ENCODE data around the gene RHBDD1.
"Not testable (repeated sequence)": the region's sequence is repeated elsewhere in the genome, so short reads cannot be mapped to it uniquely, and the experiment has no call there.

RHBDD1 gene

DNA sequence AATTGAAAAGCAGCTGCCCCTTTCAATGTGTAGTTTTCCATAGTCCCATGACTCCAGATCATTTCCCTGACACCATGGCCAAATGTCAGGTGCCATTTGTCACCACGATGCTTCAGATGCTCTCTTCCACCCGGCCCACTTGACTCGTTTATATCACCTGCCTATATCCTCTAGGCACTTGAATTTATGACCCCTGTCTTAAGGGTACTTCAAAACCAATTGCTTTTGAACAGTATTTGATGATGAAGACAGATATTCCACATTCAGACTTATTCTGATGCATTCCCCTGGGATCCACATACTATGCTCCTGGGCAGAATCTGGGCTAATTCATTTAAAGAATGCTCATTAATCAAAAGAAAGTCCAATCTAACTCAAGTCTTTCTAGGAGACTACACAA is 16.9 kb upstream of the RHBDD1 start:
- no peak for FAIRE-seq
- TF ChIP-seq POLR2A (IDR thresholded peaks at IDR 0.05; ENCODE audit: low read depth, low read length) = no peak

DNA sequence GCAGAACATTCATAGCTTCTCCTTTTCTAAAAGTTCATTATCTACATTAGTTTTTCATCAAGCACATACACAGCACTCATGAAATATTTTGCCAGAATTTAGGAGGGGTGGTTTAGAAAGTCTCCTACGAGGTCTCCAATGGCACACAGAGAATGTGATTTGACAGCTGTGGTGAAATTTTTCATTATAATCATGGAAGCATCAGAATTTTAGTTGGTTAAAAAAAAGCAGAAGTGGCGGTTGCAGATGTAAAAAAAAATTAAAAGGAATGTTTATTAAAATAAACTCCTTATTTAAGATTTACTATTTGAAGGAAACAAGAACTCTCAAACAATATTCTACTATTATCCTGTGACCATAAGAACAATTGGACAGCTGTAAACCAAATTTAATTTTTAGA is 10.8 kb upstream of the RHBDD1 start:
- no peak for TF ChIP-seq POLR2A (IDR thresholded peaks at IDR 0.05; ENCODE audit: low read depth, low read length)
- FAIRE-seq = no peak
- no peak for DNase-seq (ENCODE audit: insufficient read length, low spot score)

More for the DNA sequence above, 16.9 kb upstream of the RHBDD1 start:
- DNase-seq (ENCODE audit: insufficient read length, low spot score) = no peak

DNA sequence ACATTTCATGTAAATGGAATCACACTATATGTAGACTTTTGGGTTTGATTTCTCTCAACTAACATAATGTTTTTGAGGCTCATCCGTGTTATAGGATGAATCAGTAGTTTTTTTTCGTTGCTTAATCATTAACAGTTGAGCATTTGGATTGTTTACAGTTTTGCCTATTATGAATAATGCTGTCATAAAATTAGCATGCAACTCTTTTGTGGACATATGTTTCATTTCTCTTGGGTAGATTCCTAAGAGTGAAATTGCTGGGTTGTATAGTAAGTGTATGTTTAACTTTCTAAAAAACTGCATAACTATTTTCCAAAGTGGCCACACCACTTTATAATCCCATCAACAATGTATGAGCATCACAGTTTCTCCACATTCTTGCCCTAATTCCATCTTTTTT is 7.7 kb upstream of the RHBDD1 start:
- FAIRE-seq = no peak
- no peak for DNase-seq (ENCODE audit: insufficient read length, low spot score)
- no peak for TF ChIP-seq POLR2A (IDR thresholded peaks at IDR 0.05; ENCODE audit: low read depth, low read length)

DNA sequence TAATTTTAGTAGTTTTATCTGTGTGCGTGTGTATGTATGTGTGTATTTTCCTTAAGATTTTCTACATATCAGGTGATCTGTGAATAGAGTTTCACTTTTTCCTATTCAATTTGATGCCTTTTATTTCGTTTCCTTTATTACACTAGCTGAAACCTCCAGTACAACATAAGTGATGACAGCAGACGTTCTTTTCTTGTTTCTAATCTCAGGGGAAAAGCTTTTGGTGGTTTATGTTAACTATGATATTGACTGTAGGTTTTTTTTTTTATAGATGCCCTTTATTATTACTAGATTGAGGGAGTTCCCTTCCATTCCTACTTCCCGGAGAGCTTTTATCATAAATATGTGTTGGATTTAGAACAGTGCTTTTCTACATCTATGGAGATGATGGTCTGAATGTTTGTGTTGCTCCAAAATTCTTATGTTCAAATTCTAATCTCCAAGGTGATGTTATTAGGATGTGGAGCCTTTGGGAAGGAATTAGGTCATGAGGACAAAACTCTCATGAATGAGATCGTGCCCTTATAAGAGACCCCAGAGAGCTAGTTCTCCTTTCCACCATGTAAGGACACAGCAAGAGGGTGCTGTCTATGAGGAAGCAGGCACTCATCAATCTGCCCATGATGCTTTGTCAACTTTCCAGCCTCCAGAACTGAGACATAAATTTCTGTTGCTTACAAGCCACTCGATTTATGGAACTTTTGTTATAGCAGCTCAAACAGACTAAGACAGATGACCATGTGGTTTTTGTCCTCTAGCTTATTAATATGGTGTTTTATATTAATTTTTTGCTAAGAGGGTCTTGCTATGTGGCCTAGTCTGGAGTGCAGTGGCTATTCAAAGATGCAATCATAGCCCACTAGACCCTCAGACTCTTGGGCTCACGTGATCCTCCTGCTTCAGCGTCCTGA is 5.9 kb upstream of the RHBDD1 start:
- no peak for TF ChIP-seq POLR2A (IDR thresholded peaks at IDR 0.05; ENCODE audit: low read depth, low read length)
- DNase-seq (ENCODE audit: insufficient read length, low spot score) (no peak), FAIRE-seq (no peak)

DNA sequence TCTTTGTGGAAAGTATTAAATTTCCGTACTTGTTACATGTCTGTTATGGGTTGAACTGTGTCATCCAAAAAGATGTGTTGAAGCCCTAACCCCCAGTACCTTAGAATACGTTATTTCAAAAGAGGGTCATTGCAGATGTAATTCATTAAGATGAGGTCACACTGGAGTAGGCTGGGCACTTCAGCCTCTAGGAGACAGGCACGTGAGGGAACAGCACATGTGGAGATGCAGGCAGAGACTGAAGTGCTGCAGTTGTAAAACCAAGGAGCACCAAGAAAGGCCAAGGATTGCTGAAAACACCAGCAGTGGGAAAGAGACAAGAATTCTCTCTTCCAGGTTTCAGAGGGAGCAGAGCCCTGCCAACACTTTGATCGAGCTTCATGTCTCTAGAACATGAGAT is 4.6 kb upstream of the RHBDD1 start:
- DNase-seq (ENCODE audit: insufficient read length, low spot score) (no peak), FAIRE-seq (no peak)
- no peak for TF ChIP-seq POLR2A (IDR thresholded peaks at IDR 0.05; ENCODE audit: low read depth, low read length)

DNA sequence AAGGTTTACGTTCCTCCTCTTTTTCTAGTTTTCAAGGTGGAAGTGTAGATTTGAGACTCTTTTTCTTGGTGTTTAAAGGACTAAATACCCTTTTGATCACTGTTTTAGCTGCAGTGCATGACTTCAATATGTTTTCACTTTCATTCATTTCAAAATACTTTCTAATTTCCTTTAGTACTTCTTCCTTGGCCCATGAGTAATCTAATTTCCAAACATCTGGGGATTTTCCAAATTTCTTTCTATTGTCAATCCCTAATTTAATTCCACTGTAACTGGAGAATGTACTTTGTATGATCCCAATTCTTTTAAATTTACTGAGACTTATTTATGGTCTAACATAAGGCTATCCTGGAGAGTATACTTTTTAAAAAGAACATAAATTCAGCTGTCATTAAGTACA is 3.8 kb upstream of the RHBDD1 start:
- TF ChIP-seq POLR2A (IDR thresholded peaks at IDR 0.05; ENCODE audit: low read depth, low read length) = no peak

DNA sequence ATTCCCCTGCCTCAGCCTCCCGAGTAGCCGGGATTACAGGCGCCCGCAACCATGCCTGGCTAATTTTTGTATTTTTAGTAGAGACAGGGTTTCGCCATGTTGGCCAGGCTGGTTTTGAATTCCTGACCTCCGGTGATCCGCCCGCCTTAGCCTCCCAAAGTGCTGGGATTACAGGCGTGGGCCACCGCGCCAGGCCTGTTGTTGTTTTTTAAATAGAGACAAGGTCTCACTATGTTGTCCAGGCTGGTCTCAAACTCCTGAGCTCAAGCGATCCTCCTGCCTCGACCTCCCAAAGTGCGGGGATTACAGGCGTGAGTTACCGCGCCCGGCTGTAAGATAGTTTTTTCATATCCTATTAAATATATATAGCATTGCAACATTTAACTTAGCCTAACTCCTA is 974 bp upstream of the RHBDD1 start:
- not testable (repeated sequence) for FAIRE-seq; DNase-seq (ENCODE audit: insufficient read length, low spot score)

More for the DNA sequence above, 3.8 kb upstream of the RHBDD1 start:
- DNase-seq (ENCODE audit: insufficient read length, low spot score) (no peak), FAIRE-seq (no peak)

DNA sequence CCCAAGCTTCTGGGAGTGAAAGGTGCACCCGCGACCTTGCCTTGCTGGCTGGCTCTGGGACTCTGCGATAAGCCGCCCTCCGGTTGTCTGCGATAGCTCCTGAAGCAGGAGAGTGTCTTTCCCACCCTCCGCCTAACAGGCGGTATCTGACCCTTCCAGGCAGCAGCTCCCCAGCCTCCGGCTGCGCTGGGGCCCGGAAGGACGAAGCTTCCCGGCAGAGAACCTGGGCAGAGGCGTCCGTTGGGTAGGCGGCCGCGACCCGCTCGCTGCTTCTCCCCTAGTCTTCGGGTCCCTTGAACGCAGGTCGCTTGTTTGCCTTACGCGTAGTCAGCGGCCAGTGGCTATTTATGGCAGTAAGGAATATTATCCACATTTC is 446 bp upstream of the RHBDD1 start:
- DNase-seq (ENCODE audit: insufficient read length, low spot score) (no peak), FAIRE-seq (no peak)
- no peak for TF ChIP-seq POLR2A (IDR thresholded peaks at IDR 0.05; ENCODE audit: low read depth, low read length)

DNA sequence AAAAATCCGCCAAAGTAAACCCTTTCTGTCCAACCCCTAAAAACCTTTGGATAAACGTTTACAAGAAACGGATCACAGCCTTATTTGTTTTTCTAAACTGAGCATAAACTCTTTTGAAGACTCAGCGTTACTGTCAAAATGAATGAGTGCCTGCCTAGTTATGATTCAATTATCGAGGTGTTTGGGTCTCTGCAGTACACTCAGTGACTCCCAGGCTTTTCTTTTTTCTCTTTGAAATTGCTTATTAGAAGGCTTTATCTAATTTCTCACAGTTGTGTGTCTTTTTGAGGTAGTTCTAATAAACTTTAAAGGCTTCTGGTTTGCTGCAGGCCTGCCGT is 663 bp downstream of the RHBDD1 start:
- no peak for TF ChIP-seq POLR2A (IDR thresholded peaks at IDR 0.05; ENCODE audit: low read depth, low read length)

DNA sequence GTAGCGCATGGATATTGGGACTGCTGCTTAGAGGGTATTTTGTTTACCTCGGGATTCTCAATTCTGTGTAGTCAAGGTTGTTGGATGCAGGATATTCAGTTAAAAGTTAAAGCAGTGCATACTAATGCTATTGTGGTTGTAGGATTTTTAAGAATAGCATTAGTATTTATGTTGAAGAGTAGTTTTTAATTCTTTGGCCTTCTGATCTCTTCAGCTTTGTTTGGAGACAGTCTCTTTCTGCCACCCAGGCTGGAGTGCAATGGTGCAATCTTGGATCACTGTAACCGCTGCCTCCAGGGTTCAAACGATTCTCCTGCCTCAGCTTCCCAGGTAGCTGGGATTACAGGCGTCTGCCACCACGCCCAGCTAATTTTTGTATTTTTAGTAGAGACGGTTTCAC is 1.5 kb downstream of the RHBDD1 start:
- FAIRE-seq (no peak), DNase-seq (ENCODE audit: insufficient read length, low spot score) (no peak)

More for the DNA sequence above, 663 bp downstream of the RHBDD1 start:
- DNase-seq (ENCODE audit: insufficient read length, low spot score) (no peak), FAIRE-seq (no peak)

DNA sequence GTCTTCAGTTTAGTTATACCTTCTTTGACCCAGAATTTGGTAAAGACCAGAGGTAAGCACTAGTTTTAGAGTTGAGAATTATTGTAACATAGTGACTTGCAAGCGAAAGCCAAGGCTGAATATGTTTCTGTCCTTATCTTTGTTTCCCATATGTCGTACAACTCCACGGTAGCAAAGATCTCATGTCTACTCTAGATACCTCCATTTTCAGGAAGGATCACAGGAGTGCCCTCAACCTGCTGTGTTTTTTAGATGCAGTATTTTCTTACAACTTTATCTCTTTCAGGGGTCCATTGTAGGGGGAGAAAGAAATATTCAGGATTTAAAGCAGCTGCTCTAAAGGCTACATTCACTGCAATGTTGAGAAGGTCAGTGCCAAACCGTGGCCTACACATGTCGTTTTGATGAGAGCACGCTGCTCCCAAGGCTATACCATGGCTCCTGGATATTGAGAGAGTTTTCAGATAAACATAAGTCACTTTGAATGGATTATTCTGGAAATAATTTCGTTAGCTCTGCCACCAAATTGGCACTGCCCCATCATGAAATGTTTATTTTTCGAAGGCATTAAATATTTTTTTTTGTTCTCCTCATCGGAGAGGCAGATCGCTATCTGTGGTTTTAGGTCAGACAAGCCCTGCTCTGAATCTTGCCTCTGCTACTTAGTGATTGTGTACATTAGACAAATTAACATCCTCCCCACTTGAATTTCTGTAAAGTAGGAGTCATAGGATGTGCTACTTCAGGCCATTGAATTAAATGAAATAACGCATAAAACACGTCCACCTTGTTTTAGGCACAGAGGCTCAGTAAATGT is 2.1 kb downstream of the RHBDD1 start:
- DNase-seq (ENCODE audit: insufficient read length, low spot score) = no peak
- TF ChIP-seq POLR2A (IDR thresholded peaks at IDR 0.05; ENCODE audit: low read depth, low read length) = no peak
- FAIRE-seq = no peak

More for the DNA sequence above, 1.5 kb downstream of the RHBDD1 start:
- no peak for TF ChIP-seq POLR2A (IDR thresholded peaks at IDR 0.05; ENCODE audit: low read depth, low read length)

DNA sequence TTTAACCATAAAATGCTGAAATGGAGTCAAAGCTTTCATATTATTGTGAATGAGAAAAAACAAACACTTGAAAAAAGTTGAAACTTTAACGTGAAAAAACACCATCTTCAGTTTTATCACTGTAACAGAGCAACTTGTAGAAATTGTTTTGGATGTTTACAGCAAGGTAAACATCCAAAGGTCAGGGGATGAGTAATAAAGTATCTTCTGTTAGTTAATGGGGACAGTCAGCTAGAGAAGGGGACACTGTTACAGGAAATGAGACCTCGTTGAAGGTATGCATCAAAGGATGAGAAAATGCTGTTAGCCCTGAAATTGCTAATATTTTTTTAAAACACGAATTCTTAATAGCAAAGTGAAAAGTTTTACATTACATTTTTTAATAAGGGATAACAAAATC is 2.9 kb downstream of the RHBDD1 start:
- no peak for DNase-seq (ENCODE audit: insufficient read length, low spot score)
- no peak for TF ChIP-seq POLR2A (IDR thresholded peaks at IDR 0.05; ENCODE audit: low read depth, low read length)
- no peak for FAIRE-seq

DNA sequence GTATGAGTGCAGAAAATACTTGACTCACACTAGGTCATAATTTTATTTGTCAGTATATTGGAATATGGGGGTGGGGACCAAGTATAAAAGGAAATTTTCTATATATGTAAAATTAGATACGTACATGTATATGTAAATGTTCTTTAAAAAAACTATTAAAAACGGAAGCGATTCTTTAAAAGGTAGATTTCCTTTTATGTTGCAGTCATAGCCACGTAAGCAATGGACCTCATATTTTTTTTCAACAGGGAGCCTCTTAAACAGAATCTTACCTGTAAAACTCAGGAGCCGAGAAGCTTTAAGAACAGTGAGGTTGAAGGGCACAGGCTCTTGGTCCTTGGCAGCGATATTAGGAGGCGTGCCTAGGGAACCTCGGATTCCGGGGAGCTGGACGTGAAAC is 3.3 kb downstream of the RHBDD1 start:
- FAIRE-seq (no peak), DNase-seq (ENCODE audit: insufficient read length, low spot score) (no peak)
- TF ChIP-seq POLR2A (IDR thresholded peaks at IDR 0.05; ENCODE audit: low read depth, low read length) = no peak

DNA sequence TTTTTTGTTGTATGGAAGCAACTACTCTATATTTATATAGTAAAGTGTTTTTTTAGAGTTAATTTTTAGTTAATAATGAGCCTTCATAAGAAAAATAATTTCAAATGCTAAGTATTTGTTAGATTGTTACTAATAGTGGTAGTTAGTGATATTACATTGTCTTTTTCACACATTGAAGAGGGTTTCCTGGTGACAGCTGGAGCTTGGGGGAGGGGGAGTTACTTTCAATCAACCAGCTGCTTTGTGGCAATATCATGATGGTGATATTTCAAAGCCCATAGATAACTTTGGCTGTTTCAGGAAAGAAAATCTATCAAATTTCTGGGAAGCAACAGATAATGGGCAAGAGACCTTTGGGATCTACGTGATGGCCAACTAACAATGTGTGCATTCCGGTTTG is 4.1 kb downstream of the RHBDD1 start:
- DNase-seq (ENCODE audit: insufficient read length, low spot score) (no peak), FAIRE-seq (no peak)
- no peak for TF ChIP-seq POLR2A (IDR thresholded peaks at IDR 0.05; ENCODE audit: low read depth, low read length)

DNA sequence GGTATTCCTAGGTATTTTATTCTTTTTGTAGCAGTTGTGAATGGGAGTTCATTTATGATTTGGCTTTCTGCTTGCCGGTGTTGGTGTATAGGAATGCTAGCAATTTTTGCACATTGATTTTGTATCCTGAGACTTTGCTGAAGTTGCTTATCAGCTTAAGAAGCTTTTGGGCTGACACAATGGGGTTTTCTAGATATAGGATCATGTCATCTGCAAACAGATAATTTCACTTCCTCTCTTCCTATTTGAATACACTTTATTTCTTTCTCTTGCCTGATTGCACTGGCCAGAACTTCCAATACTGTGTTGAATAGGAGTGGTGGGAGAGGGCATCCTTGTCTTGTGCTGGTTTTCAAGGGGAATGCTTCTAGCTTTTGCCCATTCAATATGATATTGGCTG is 7.1 kb downstream of the RHBDD1 start:
- not testable (repeated sequence) for DNase-seq (ENCODE audit: insufficient read length, low spot score); FAIRE-seq

All from H54 (cell line).